ENCODE measurements around the gene LPO.

LPO gene

GRCh38 chr17:58262149-58262548, 23.8 kb downstream of the LPO start:
- DNase-seq (ENCODE audit: low spot score): no peak

GRCh38 chr17:58263773-58264172, 25.4 kb downstream of the LPO start:
- no peak for DNase-seq (ENCODE audit: low spot score)

- DNase-seq (ENCODE audit: low spot score): no peak
Measured at GRCh38 chr17:58264407-58265103, 26.2 kb downstream of the LPO start.

- DNase-seq (ENCODE audit: low spot score): no peak
Measured at GRCh38 chr17:58265271-58265670, 26.9 kb downstream of the LPO start.

- DNase-seq (ENCODE audit: low spot score): no peak
Measured at GRCh38 chr17:58265902-58266875, 27.8 kb downstream of the LPO start.

- no peak for DNase-seq (ENCODE audit: low spot score)
Measured at GRCh38 chr17:58267347-58268324, 29.3 kb downstream of the LPO start.

GRCh38 chr17:58268326-58268725, 29.9 kb downstream of the LPO start:
- no peak for DNase-seq (ENCODE audit: low spot score)

- no peak for DNase-seq (ENCODE audit: low spot score)
Measured at GRCh38 chr17:58268774-58269556, 30.6 kb downstream of the LPO start.

- DNase-seq (ENCODE audit: low spot score): no peak
Measured at GRCh38 chr17:58269557-58270291, 31.3 kb downstream of the LPO start.

GRCh38 chr17:58270476-58271215, 32.3 kb downstream of the LPO start:
- DNase-seq (ENCODE audit: low spot score): no peak

GRCh38 chr17:58271216-58271931, 33.0 kb downstream of the LPO start:
- DNase-seq (ENCODE audit: low spot score): no peak

GRCh38 chr17:58272367-58273280, 34.2 kb downstream of the LPO start:
- no peak for DNase-seq (ENCODE audit: low spot score)

GRCh38 chr17:58273453-58274104, 35.2 kb downstream of the LPO start:
- no peak for DNase-seq (ENCODE audit: low spot score)

GRCh38 chr17:58275417-58275816, 37.0 kb downstream of the LPO start:
- no peak for DNase-seq (ENCODE audit: low spot score)

- no peak for DNase-seq (ENCODE audit: low spot score)
Measured at GRCh38 chr17:58276423-58276822, 38.0 kb downstream of the LPO start.

- DNase-seq (ENCODE audit: low spot score): no peak
Measured at GRCh38 chr17:58277107-58277801, 38.9 kb downstream of the LPO start.
